Activated CD8-positive, alpha-beta memory T cell treated with anti-CD3 and anti-CD28 coated beads for 24 hours (primary cell): ENCODE data around the gene TMUB2.
A peak's percentile ranks its signal among the peaks of the same experiment; 100 is the strongest.
"Not testable (repeated sequence)": the region's sequence is repeated elsewhere in the genome, so short reads cannot be mapped to it uniquely, and the experiment has no call there.

Experiments
- DNase-seq: peaks from one replicate; pipeline ENCODE4 v3.0.0-alpha.2; 2020

The TMUB2 gene

DNA sequence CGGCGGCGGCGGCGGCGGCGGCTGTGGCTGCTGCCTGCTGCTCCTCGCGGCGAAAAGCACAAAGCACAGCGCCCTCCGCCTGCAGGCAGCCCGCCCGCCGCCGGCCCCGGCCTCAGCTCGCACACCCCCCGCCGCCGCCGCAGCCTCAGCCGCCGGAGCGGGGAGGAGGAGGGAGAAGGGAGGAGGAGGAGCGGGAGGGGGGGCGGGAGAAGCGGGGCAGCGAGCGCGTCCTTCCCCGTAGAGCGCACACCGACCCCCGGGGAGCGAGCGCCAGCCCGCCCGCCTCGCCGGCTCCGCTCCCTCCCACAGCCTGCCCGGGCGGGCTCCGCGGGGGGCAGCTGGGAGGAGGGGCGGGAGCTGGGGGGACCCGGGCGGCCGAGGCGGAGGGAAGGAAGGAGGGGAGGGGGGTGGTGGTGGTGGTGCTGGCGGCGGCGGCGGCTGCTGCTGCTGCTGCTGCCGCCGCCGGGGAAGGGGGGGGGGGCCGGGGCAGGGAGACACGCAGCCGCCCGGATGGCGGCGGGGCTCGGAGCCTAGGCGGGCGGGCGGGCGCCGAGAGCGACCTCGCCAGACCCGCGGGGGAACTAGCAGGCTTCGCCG is 32.9 kb downstream of the TMUB2 start, which contains the start of gene UBTF:
UBTF (minus strand) TSS at position 60 of the 597 bp plus-strand sequence. CDS start 1,446 bp downstream, outside the sequence.
- peak; percentile 87 for DNase-seq

DNA sequence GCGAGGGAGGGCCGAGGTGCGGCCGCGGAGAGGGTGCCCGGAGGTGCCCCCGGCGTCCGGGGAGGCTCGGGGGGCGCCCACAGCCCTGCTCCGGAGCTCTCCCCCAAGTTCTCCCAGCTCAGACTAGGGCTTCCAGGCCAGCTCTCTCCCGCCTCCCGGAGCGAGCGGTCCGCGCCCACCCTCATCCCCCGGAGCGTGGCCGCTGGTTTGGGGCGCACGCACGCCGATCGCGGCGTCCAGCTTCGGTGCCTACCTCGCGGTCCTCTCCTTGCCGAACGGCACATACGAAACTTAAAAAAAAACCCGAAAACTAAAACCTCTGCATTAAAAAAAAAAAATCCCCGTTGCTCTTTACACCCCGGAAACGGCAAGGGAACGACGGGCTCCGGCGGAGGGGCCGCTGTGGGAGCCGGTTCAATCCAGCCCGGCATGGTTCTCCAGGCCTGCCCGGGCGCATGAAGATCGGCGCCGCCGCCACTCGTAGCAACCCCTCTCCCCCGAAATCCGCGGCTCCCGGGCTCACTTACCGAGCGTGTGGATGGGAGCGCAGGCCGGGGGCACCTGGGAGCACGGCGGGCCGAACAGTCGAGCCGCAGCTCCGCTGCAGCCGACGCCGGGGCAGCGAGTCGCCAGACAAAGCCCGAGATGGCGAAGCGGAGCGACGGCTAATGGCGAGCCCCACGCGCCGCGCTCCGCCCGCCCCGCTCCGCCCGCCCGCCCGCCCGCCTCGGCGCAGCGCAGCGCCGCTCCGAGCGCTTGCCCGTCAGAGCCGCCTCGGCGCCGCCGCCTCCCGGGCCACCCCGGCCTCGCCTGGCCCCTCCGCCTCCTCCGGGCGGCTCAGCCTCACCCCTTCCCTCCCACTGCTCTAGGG is 33.7 kb downstream of the TMUB2 start:
- DNase-seq, result peak; percentile 88

DNA sequence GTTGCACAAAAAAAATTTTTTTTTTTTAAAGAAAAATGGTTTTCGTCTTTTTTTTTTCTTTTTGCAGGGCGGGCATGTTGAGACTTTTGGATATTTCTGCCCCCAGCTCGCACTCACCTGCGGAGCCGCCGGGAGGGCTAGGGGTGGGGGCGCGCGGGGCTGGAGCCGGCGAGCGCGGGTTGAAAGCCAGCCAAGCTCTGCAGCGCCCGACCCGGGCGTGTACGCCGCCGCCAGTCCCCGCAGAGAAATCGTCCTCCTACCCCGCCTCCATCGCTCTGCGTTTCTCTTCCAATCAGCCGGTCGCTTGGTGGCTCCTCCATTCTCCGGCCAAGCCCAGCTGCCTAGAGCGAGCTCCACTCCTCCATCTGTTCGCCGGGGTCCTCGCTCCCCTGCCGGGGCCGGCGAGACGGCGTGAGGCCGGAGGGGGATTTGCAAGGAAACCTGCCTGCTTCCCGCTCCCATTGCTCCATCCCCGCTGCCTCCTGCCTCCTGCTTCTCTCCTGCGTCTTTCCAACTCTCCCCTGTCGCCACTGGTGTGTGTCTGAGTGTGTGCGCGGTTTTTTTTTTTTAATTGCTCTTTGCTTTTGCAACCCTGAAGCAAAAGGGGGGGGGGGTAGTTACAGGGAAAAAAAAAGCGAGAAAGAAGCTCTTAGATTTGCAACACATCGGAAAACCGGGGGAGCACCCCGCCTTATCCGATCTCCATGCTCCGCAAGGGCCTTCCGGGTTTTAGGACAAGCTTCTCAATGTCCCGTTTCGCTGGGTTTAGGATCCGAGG is 34.5 kb downstream of the TMUB2 start:
- DNase-seq, result peak; percentile 86

DNA sequence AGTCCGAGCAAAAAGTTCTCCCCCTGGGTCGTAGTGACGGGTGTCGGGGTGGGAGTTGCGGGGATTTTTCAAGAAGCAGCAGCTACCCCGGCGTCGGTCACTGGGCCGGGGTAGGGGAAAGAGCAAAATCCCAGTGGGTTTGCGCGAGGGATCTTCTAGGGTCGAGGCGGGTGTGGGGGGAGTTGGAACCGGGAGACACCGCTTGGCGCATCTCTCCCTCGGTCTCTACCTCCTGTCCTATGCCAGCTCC is 35.0 kb downstream of the TMUB2 start:
- peak; percentile 76 for DNase-seq

DNA sequence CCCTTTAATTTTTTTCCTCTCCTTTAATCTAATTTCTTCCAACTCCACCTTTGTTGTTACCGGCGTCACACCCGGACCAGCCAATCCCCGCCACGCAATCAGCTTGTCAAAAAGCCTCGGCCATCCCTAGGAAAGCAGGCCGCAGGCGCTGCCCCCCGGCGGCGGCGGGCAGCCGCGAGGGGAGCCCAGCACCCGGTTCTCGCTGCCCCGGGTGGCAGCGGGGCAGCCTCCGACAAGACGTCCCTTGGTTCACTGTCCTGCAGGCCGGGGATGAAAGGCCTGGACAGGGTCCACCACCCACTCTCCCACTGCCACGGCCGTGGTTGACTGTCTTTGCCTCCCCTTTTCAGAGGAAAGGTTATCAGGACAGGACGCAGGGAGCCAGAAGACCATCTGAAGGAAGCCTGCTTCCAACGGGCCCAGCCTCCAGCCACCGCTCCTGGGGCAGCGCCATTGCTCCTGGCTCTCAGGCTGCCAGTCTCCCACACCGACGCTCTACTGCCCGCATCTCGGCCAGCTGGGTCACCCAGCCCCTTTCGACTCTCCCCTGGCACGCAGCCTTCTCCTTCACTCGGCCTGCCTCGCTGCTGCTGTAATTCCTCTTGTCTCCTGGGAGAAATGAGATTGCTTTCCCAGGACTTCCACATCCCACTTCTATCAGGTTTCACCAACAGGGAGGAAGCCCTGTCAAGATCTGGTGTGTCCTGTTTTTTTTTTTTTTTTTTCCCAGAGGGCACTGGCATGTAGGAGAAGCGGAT is 35.5 kb downstream of the TMUB2 start:
- DNase-seq, result peak; percentile 77

DNA sequence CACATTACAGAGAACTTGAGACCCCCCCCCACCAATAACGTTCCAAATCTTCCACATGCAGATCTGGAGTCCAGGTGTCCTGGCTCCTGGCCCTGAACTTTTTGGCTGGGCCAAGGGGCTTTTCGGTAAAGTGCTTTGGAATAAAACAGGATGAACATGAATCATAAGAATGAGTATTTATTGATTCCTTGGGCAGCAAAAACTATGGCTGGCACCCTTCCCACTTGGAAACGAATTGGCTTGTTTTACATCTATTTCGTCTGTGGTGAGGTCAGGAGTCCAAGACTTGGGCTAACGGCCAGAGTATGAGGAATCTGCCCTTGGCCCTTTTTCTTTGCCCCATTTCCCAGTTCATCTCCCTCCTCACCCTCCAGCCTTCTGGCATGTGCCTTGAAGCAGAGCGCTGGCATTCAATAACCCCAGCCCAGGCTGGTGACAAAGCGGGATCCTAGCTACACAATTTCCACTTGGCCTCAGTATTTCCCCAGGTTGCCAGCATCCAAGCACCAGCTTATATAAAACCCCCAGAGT is 36.8 kb downstream of the TMUB2 start:
- no peak for DNase-seq

DNA sequence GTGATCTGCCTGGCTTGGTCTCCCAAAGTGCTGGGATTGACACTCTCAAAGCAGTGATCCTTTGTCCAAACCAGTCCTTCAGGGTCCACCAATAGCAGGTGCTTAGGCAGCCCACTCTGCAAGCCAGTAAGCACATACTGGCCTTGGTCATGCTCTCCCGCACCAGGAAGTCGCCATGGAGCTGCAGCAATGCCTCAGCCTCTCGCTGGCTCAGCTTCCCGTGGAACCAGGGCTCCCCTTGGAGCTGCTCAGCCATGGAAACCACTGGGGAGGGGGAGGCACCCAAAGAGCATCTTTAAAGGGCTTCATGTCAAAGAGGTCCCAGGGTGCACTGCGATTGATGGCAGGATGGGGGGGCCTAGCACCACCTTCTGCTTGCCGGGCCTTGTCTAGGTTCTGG is 42.3 kb downstream of the TMUB2 start:
- DNase-seq, result no peak

DNA sequence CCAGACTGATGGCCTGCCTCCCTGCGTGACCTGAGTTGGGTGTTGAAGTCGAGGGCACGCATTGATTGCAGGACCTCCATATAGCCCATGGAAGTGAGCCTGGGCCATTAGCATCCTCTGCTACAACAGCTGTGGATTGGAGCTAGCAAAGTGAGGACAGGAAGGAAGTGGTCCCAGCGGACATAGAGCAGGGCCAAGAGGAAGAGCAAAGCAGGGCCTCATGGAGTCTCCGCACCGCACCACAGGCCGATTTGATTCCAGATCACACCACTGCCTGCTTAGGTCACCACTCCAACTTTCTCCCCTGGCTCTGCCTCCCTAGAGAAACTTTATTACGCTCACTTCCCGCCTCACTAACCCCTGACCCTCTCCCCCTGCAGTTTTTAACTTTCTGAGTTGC is 43.4 kb downstream of the TMUB2 start:
- DNase-seq, result no peak

DNA sequence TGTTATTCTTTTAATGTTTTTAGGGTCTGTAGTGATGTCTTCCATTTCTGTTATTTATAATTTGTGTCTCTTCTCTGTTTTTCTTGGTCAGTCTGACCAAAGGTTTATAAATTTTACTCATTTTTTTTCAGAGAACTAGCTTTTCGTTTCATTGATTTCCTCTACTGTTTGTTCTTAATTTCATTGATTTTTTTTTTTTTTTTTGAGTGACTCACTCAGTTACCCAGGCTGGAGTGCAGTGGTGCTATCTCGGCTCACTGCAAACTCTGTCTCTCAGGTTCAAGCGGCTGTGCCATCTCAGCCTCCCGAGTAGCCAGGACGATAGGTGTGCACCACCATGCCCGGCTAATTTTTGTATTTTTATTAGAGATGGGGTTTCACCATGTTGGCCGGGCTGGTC is 45.3 kb downstream of the TMUB2 start:
- DNase-seq, result no peak

DNA sequence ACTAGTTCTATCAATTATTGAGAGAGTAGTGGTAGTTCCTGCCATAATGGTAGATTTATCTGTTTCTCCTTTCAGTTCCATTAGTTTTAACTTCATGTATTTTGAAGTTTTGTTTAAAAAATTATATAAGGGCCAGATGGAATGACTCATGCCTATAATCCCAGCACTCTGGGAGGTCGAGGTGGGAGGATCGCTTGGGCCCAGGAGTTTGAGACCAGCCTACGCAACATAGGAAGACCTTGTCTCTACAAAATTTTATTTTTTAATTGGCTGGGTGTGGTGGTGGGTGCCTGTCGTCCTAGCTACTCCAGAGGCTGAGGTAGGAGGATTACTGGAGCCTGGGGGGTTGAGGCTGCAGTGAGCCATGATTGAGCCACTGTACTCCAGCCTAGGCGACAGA is 46.8 kb downstream of the TMUB2 start:
- DNase-seq, result no peak

DNA sequence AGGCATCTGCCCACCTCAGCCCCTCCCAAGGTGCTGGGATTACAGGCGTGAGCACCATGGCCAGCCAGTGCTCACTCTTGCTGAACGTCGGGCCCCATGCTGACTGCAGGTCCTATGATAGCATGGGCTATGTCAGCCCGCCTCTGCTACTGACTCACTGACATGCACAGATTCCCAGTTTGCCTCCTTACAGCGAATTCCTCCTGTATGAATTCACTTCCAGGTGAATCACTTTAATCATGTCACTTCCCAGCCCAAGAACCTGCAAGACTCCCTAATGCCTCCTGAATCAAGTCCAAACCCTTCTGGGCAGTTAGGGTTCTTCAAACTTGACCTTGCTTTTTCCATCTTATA is 48.8 kb downstream of the TMUB2 start:
- no peak for DNase-seq

DNA sequence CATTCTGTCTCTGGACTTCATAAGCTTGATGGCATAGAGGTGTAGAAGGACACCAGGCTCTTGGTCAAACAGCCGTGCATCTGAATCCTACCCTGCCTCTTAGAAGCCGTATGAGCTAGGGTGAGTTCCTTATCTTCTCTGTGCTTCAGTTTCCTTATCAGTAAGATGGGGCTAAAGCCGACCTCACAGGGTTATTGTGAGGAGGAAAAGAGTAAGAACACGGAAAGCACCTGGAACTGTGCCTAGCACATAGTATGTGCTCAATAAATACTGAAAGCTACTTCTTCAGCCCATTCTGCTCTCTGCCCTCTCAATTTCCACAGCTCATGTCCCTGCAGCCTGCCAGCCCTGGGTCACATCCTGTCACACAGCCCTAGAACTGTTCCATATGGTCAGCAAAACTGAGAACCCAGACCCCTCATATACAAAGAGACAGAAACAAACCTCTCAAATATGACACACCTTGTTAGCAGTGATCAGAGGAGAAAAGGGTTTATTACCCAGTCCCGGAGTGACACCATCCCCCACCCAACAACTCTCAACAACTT is 49.7 kb downstream of the TMUB2 start:
- no peak for DNase-seq

DNA sequence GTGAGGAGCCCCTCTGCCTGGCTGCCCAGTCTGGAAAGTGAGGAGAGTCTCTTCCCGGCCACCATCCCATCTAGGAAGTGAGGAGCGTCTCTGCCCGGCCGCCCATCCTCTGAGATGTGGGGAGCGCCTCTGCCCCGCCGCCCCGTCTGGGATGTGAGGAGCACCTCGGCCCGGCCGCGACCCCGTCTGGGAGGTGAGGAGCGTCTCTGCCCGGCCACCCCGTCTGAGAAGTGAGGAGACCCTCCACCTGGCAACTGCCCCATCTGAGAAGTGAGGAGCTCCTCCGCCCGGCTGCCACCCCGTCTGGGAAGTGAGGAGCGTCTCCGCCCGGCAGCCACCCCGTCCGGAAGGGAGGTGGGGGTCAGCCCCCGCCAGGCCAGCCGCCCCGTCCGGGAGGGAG is 51.1 kb downstream of the TMUB2 start:
- not testable (repeated sequence) for DNase-seq

DNA sequence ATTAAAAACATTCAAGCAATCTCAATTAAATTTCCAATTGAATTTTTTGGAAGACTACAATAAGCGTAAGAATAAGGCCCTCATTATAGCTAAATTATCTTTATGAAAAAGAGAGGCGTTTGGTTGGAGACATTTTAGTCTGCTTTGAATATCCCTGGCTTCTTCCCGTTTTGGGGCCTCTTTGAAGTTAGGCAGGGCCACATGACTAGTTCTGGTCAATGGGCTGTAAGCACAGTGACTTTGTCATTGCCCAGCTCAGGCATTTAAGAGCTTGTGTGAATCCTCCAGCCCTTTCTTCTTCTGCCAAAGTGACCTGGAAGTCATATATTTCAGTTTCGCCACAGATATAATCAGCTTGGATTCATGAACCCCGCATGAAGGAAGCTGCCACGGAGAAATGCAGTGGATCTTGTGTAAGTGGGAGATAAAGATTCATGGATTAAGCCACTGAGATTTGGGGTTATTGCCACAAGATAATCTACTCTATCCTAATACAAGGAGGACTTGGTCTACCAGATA is 54.4 kb downstream of the TMUB2 start:
- no peak for DNase-seq
